Activated T-helper 2 cell treated with anti-CD3 and anti-CD28 coated beads, Interferon-gamma antibody, Interleukin-2, Interleukin-4, amounts not matched to agents 10 μg/mL and 5 μg/mL and 100 μg/mL, durations not matched to agents 14 hours and 24 hours and 36 hours (primary cell): Measurements from ENCODE around the gene BAG1. TPM values are rescaled to one million over a fixed set of nuclear protein-coding genes. Genes with fewer than 3 reads are reported as not detected.

Experiments used
- DNase-seq: peaks from one replicate; pipeline ENCODE4 v3.0.0; 2021; ENCODE audit warnings: low spot score
- H3K27ac Mint-ChIP-seq: one replicate; pipeline ENCODE4 v1.8.0; 2021; ENCODE audit warnings: mixed read lengths
- H3K27me3 Mint-ChIP-seq: one replicate; pipeline ENCODE4 v1.8.0; 2021; ENCODE audit warnings: low read depth, mixed read lengths
- H3K36me3 Mint-ChIP-seq: one replicate; pipeline ENCODE4 v1.8.0; 2021; ENCODE audit warnings: low read depth, mixed read lengths
- H3K4me1 Mint-ChIP-seq: one replicate; pipeline ENCODE4 v1.8.0; 2021; ENCODE audit warnings: low read depth, mixed read lengths
- H3K4me3 Mint-ChIP-seq: one replicate; pipeline ENCODE4 v1.8.0; 2021; ENCODE audit warnings: low read depth, mild to moderate bottlenecking, moderate library complexity, mixed read lengths
- H3K9me3 Mint-ChIP-seq: one replicate; pipeline ENCODE4 v1.8.0; 2021; ENCODE audit warnings: mixed read lengths
- intact Hi-C: fragments of 100-400 bp; cut with micrococcal nuclease; formaldehyde crosslinking; loops from one replicate; pipeline ENCODE4 v1.15.1; 2023
- total RNA-seq: library from RNA; stranded (reverse); gene quantifications from 2 replicates; pipeline ENCODE4 v1.2.3, GENCODE V29; 2022

The BAG1 gene
- total RNA-seq, 1 donor from 2014 or later = 68.9 TPM

DNA sequence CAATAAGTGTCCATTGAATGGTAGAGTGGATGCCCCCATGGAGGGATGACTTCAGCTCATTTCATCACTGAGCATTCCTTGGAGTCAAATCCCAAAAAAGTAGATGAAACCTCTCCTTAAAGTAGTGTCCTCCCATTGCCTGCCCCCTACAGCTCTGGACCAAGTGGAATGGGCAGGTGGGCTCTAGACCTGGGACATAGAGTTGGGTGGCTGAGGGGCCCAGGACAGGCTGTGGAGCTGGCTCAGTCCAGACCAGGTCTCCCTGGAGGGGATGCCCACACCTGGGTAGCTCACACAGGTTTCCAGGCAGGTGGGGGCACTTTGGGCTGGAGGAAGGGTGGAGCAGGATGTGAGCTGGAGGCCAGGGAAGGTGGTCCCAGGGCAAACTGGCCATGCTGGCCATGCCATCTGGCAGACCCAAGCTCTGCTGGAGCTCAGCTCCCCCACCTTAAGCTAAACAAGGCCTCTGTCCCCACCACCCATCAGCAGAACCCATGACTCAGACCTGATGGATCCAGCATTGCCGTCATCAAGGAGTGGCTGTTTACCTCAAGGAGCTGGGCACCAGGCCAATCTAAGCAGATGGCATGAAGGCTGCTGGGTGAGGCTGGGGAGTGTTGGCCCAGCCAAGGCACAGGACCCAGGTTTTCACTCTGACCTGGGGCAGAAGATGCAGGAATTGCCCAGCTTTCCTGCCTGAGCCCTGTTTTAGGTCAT lies 30.7 kb downstream of the BAG1 start:
- Mint-ChIP-seq H3K4me1 (no peaks in the 10 kb centered on the region), H3K27ac (no peak overlapping the region), H3K36me3 (no peaks in the 10 kb centered on the region), H3K27me3 (peaks cover 2% of the 10 kb centered on the region), H3K4me3 (no peak overlapping the region), H3K9me3 (no peaks in the 10 kb centered on the region)
- intact Hi-C loops = no loop called here
- DNase-seq = no peak

DNA sequence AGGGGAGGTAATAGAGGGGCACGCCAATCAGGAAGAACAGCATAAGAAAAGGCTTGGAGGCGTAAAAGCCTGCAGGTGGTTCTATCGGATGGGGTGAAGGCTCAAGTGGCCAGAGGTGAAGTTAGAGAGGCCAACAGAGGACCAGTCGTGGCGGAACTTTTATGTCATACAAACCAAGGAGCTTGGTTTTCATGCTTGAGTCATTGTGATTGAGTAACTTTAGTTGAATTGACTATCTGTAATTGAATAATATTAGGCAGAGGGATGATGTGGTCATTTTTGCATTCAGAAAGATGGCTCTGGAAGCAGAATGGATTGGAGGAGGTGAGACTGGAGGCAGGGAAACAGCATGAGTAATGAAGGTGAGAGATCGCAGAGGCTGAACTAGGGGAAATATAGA lies 31.7 kb downstream of the BAG1 start:
- intact Hi-C loops = no loop called here
- H3K27ac Mint-ChIP-seq = no peak overlapping the region
- H3K9me3 Mint-ChIP-seq = no peaks in the 10 kb centered on the region
- H3K27me3 Mint-ChIP-seq = peaks cover 2% of the 10 kb centered on the region
- H3K4me3 Mint-ChIP-seq = no peak overlapping the region
- DNase-seq = no peak
- no peaks in the 10 kb centered on the region for H3K4me1 Mint-ChIP-seq
- no peaks in the 10 kb centered on the region for H3K36me3 Mint-ChIP-seq

DNA sequence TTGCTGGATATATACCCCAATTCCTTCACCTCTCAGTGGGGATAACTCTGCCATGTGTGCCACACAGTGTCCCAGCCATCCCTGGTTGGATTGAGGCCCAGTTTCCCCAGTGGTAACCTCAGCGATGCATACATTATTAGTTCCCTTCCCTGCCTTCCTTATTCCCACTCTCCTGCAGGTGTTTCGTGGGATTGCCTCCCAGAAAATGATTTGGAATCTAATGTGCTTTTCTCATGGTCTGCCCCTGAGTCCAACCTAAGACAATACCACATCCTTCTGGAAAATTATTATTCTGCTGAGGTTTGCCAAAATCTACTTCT lies 32.9 kb downstream of the BAG1 start:
- Mint-ChIP-seq H3K27ac (no peak overlapping the region), H3K27me3 (peaks cover 2% of the 10 kb centered on the region), H3K4me3 (no peak overlapping the region), H3K9me3 (no peaks in the 10 kb centered on the region), H3K4me1 (peaks cover 6% of the 10 kb centered on the region), H3K36me3 (no peaks in the 10 kb centered on the region)
- no peak for DNase-seq
- intact Hi-C loops = no loop called here

DNA sequence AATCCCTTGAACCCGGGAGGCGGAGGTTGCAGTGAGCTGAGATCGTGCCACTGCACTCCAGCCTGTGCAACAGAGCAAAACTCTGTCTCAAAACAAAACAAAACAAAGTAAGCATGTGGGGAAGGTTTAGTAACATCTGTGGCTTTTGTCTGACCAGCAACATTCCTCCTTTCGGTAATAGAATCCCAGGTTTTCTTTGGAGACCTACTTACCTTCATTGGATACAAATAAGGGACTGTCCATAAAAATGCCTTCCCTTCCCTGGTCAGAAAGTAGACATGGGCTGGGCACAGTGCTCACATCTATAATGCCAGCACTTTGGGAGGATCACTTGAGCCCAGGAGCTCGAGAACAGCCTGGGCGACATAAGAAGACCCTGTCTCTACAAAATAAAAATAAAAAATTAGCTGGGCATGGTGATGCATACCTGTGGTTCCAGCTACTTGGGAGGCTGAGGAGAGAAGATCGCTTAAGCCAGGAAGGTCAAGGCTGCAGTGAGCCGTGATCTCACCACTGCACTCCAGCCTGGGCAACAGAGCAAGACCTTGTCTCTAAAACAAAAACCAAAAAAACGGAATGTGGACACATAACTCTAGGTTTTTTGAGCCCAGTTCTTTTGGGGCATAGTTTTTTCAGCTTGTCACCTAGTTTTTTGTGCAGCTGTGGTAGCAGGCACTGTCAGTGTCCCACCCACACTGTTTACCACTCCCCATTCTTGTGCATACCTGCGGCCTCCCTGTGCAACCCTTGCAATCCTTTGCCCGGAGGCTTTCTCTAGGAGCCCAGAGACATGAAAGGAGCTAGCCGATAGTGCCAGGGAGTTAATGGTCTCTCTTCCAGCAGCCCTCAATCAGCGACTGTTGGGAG lies 33.5 kb downstream of the BAG1 start:
- intact Hi-C loops = no loop called here
- no peaks in the 10 kb centered on the region for H3K36me3 Mint-ChIP-seq
- H3K4me1 Mint-ChIP-seq = peaks cover 11% of the 10 kb centered on the region
- no peak overlapping the region for H3K4me3 Mint-ChIP-seq
- no peak for DNase-seq
- no peak overlapping the region for H3K27ac Mint-ChIP-seq
- peaks cover 2% of the 10 kb centered on the region for H3K27me3 Mint-ChIP-seq
- H3K9me3 Mint-ChIP-seq = no peaks in the 10 kb centered on the region

DNA sequence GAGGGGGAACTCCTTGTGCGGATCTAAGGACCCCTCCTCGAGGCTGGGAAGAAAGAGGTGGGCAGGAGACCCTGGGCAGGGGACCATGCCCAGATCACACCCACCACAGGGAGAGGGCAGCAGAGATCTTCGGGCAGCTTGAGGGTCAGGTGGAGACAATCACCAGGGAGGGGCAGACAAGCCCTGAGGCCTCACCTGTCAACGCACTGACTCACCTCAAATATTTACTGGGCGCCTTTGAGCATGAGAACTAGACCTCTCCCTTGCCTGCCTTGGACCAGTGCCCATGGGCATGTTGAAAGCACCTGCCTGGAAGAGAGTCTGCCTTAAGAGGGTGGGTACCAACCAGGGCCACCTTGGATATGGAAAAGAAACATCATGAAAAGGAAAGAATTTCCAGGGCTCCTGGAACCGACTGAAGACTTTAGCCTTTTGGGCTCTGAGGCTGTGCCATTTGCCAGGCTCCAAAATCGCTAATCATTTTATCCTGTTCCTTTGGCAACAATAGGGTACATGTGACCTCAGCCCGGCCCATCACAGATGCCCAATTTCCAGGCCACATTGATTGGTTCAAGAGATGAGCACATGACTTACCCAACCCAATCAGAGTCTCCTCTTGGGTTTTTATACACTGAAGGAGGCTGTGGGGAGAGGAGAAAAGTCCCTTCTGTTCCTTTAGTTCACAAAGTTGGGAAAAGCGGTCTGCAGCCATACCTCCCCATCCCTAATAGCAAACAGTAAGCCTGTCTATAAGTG lies 35.0 kb downstream of the BAG1 start:
- Mint-ChIP-seq H3K27ac (no peak overlapping the region), H3K36me3 (no peaks in the 10 kb centered on the region), H3K4me1 (peaks cover 21% of the 10 kb centered on the region), H3K9me3 (no peaks in the 10 kb centered on the region), H3K27me3 (peaks cover 2% of the 10 kb centered on the region), H3K4me3 (no peak overlapping the region)
- DNase-seq = no peak
- intact Hi-C loops = loop anchor here (5.0 kb wide), 1 partner anchor 62 kb away; the partner anchor contains the start of gene B4GALT1

DNA sequence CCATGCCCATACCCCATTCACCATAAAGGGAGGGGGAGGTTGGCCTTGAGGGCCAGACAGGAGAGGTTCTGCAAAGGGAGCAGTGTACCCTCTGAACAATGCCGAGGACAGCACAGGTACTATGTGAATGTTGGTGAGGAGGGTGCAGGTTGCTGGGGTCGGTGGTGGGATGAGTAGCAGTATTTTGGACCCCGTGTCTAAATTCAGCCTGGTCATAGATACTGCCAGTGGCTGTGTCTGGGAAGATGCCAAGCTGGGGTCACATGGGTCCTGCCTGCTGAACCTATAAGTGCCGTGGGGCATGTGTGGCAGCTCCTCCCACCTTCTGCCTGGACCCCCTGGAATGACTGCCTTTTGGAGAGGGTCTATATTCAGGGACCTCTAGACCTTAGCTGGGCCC lies 35.9 kb downstream of the BAG1 start:
- Mint-ChIP-seq H3K9me3 (no peaks in the 10 kb centered on the region), H3K27me3 (peaks cover 2% of the 10 kb centered on the region), H3K27ac (no peak overlapping the region), H3K4me3 (no peak overlapping the region), H3K4me1 (peaks cover 21% of the 10 kb centered on the region), H3K36me3 (no peaks in the 10 kb centered on the region)
- DNase-seq = no peak
- intact Hi-C loops = loop anchor here (5.0 kb wide), 1 partner anchor 61 kb away; the partner anchor contains the start of gene B4GALT1

DNA sequence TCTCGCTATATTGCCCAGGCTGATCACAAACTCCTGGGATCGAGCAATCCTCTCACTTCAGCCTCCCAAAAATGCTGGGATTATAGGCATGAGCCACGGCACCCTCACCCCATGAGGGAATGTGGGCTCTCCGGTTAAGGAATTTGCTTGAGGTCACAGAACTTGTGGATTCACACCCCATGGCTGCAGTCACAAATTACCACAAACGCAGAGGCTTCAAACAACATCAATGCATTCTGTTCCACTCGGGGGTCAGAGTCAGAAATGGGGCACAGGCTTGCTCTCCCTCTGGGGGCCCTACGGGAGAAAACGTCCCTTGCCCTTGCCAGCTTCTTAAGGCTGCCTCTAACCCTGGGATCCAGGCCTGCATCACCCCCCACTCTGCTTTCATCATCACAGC lies 36.8 kb downstream of the BAG1 start:
- H3K36me3 Mint-ChIP-seq = no peaks in the 10 kb centered on the region
- H3K9me3 Mint-ChIP-seq = no peaks in the 10 kb centered on the region
- intact Hi-C loops = loop anchor here (5.0 kb wide), 1 partner anchor 60 kb away; the partner anchor contains the start of gene B4GALT1
- no peak overlapping the region for H3K27ac Mint-ChIP-seq
- no peak overlapping the region for H3K4me3 Mint-ChIP-seq
- H3K27me3 Mint-ChIP-seq = peaks cover 2% of the 10 kb centered on the region
- DNase-seq = no peak
- H3K4me1 Mint-ChIP-seq = peaks cover 23% of the 10 kb centered on the region

DNA sequence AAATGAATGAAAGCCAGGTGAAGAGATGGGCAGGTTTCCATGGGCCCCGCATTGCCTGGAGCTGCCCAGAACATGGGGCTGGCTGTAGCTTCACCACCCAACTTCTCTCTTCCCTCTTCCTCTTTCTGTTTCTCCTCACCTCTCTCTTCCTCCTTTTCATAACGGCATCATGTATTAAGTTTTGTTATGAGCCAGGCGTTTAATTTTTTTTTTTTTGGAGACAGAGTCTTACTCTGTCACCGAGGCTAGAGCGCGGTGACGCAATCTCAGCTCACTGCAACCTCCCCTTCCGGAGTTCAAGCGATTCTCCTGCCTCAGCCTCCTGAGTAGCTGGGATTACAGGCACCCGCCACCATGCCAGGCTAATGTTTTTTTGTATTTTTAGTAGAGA lies 37.5 kb downstream of the BAG1 start:
- Mint-ChIP-seq H3K9me3 (no peaks in the 10 kb centered on the region), H3K27ac (no peak overlapping the region), H3K36me3 (no peaks in the 10 kb centered on the region), H3K4me1 (peaks cover 24% of the 10 kb centered on the region), H3K27me3 (no peaks in the 10 kb centered on the region), H3K4me3 (no peak overlapping the region)
- intact Hi-C loops = loop anchor here (5.0 kb wide), 1 partner anchor 60 kb away; the partner anchor contains the start of gene B4GALT1
- DNase-seq = no peak

DNA sequence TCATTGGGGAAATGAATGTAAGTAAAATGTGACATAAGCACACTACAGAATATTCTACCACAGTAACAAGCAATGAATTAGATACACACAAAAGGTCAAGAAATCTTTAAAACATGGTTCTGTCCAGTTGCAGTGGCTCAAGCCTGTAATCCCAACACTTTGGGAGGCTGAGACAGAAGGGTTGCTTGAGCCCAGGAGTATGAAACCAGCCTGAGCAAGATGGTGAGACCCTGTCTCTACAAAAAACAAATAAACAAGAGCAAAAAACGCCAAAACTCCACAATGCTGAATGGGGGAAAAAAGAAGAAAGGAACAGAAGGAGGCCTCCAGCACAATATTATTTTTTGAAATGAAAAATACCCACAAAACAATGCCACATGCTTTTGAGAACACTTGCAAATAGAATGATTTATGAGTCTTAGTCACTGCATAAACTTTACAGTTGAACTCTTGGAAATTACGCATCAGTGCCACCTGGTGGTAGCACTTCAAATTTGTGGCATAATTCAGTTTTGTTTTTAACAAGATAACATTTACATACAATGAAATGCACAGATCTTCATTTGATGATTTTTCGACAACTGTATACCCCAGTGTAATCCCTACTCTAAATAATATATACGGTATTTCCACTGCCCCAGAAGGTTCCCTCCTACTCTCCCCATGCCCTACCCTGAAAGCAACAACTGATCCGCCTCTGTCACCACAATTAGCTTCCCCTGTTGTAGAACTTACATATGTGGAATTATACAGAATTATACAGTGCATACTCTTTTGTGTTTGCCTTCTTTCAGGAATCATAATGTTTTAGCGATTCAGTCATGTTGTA lies 39.0 kb downstream of the BAG1 start:
- peaks cover 33% of the 10 kb centered on the region for H3K4me1 Mint-ChIP-seq
- peak; percentile 50 for DNase-seq
- no peak overlapping the region for H3K4me3 Mint-ChIP-seq
- intact Hi-C loops = loop anchor here (1.0 to 5.0 kb wide), 3 partner anchors 58 to 149 kb away; partner anchors contain the start of genes B4GALT1 and SMU1
- peak overlapping the region; percentile 2 for H3K27ac Mint-ChIP-seq
- H3K9me3 Mint-ChIP-seq = no peaks in the 10 kb centered on the region
- H3K36me3 Mint-ChIP-seq = no peaks in the 10 kb centered on the region
- H3K27me3 Mint-ChIP-seq = no peaks in the 10 kb centered on the region

DNA sequence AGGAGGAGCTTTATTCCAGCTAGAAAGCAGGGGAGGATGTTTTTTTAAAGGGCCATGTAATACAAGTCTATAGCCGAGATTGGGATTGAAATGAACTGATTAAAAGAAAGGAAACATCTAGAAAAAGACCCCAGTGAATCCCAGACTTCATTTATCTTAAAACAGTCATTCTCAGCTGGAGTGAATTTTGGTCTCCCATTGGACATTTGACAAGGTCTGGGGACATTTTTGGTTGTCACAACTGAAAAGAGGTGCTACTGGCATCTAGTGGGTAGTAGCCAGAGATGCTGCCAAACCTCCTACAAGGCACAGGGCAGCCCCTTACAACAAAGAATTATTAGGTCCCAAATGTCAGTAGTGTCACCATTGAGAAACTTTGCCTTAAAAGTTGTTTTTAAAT lies 40.8 kb downstream of the BAG1 start:
- Mint-ChIP-seq H3K9me3 (no peaks in the 10 kb centered on the region), H3K4me1 (peaks cover 33% of the 10 kb centered on the region), H3K4me3 (no peak overlapping the region), H3K36me3 (no peaks in the 10 kb centered on the region), H3K27me3 (no peaks in the 10 kb centered on the region), H3K27ac (no peak overlapping the region)
- intact Hi-C loops = no loop called here
- DNase-seq = no peak

DNA sequence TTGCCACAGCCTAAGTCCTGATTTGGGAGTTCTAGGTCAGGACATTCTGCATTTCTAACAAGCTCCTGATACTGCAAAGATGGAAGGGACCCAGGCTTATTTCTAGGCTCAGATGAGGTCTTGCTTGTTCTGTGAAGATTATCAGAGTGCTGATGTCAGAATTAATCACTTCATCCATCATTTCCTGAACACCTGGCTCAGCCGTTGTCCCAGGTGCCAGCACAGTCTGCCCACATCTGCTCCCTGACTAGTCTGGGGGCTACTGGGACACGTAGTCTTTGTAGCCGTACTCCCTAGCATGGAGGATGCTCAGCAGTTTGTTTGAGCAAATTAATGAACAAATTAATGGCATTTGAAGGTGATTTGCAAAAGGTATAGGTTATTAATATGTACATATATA lies 42.5 kb downstream of the BAG1 start:
- Mint-ChIP-seq H3K4me1 (peaks cover 32% of the 10 kb centered on the region), H3K27ac (no peak overlapping the region), H3K27me3 (peaks cover 5% of the 10 kb centered on the region), H3K36me3 (no peaks in the 10 kb centered on the region), H3K4me3 (no peak overlapping the region), H3K9me3 (no peaks in the 10 kb centered on the region)
- intact Hi-C loops = no loop called here
- no peak for DNase-seq

DNA sequence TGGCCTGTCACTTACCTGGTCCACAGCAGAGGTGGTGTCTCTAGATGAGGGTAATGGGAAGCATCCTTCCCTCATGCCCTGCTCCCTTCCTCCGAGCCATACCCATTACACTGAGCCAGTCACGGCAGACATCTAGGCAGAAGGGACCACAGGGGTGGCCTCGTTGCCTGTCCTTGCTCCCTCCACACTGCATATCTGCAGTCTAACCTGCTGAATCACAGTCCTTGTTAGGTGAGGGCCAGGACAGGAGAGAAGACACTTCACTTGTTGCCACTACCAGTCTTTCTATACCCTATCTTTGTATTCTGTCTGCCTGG lies 43.0 kb downstream of the BAG1 start:
- peaks cover 26% of the 10 kb centered on the region for H3K4me1 Mint-ChIP-seq
- H3K9me3 Mint-ChIP-seq = no peaks in the 10 kb centered on the region
- H3K4me3 Mint-ChIP-seq = no peak overlapping the region
- peaks cover 5% of the 10 kb centered on the region for H3K27me3 Mint-ChIP-seq
- H3K27ac Mint-ChIP-seq = no peak overlapping the region
- no peak for DNase-seq
- H3K36me3 Mint-ChIP-seq = no peaks in the 10 kb centered on the region
- intact Hi-C loops = no loop called here
